T47D (cell line): ENCODE measurements around the gene RAD54L.
A peak's percentile ranks its signal among the peaks of the same experiment; 100 is the strongest.

Source experiments
- DNase-seq, 2 experiments: peaks; one replicate each; pipeline versions ENCODE4 v3.0.0 to v3.0.0-alpha.2; 2011 to 2012; ENCODE audit warnings: low read depth in 1 of 2, low spot score in 1 of 2
- JUND ChIP-seq: IDR thresholded peaks from 2 replicates; pipeline ENCODE4 v1.6.1; 2012; ENCODE audit warnings: low read depth
- in situ Hi-C: cut with HindIII; loops from 2 replicates; pipeline ENCODE4 v1.10.0; 2016; ENCODE audit warnings: low sequenced_read_pairs, low pct_unique_long_range_greater_than_20kb

Gene RAD54L

DNA sequence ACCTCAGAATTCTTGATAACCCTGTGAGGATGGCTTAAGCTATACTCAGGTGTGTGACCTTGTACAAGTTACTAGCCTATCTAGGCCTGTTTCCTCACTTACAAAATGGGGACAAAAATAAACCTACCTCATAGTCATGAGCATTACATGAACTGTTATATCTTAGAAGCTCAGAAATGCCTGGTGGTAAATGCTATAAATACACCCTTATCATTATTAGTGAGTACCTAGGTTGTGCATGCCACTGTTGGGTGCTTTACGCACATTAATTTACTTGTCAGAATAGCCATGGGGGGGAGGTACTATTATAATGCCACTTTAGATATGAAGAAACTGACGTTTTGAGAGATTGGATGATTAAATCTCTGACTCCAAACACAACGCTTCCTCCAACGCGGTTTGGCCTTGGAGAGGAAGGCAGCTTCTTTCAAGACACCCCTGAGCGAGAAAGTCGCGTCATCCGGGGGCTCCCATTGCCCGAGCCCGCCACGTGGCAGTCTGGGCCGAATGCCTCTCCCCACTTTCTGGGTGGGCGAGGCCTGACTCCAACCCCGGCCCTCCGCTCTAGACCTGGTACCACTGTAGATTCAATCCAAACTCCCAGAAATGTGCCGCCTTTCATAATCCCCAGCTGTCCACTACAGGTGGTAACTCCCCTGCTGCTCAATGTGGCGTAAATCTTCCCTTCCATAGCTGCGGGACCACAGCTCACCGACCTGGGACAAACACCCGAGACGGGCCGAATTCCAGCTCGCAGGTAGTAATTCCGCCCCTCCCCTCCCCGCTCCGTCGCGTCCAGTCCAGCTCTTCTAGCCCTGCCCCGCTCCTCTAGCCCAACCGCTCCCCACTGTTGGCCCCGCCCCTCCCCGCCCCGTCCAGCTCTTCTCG is 771 bp upstream of the RAD54L start:
- TF ChIP-seq JUND, result no peak
- in situ Hi-C loops, result no loop called here
- DNase-seq, result no peak

DNA sequence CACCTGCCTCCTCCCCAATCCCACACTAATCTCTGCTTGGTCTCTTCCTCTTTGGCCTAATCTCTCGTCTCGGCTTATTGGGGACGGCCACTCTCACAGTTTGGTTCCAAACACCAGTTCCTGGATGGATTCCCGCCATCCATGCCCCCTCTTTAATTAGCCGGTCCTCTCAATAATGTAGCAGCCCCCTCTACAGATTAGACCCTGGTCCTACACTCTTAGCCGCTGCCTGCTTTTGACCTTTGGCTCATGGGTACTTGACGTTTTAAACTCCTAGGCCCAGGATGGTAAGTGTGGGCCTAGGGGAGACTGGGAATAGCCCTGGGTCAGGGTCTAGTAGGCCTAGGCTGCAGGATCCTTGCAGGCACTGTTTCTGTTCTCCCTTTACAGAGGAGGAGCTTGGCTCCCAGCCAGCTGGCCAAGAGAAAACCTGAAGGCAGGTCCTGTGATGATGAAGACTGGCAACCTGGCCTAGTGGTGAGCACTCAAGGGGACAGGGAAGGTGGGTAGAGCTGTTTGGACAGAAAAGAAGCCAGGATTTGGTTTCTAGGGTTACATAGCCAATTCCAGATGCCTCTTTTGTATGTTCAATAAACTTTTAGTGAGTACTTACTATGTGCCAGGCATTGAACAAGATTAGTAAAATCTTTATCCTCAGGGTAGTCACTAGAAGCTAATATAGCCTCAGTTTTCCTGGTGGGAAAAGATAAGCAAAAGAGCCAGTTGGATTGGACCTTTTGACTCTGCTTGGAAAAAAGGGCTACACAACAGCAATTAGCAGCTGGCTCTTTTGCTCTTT is 758 bp downstream of the RAD54L start:
- DNase-seq, result peak in 1 of 2 experiments; percentile 75
- no peak for TF ChIP-seq JUND
- in situ Hi-C loops, result no loop called here

DNA sequence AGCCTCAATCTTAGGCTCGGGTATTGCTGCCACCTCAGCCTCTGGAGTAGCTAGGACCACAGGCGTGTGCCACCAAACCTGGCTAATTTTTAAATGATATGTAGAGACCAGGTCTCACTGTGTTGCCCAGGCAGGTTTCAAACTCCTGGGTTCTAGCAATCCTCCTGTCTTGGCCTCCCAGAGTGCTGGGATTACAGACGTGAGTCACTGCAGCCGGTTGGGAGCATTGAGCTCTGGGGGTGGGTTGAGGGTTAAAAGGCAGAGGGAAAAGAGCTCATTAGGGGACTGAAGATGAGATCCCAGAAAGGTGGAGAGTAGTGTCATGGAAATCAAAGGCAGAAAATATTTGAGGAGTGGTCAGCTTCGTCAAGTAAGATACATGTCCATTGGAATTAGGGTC is 7.1 kb downstream of the RAD54L start:
- in situ Hi-C loops, result no loop called here
- no peak for DNase-seq

DNA sequence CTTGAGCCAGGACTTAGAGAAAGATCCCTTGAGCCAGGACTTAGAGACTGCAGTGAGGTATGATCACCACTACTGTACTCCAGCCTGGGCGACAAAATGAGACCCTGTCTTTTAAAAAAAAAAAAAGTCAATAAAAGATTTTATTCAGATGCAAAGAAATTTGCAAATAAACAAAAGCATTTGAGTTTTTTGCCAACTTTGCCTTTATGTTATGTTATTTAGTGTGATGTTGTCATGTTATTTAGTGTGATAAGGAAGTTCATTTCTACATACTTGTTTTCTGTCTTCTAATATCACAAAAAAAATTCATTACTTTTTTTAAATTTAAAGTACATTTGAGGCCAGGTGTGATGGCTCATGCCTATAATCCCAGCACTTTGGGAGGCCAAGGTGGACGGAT is 9.0 kb downstream of the RAD54L start:
- in situ Hi-C loops, result no loop called here
- no peak for TF ChIP-seq JUND

More for the DNA sequence above, 7.1 kb downstream of the RAD54L start:
- no peak for TF ChIP-seq JUND

DNA sequence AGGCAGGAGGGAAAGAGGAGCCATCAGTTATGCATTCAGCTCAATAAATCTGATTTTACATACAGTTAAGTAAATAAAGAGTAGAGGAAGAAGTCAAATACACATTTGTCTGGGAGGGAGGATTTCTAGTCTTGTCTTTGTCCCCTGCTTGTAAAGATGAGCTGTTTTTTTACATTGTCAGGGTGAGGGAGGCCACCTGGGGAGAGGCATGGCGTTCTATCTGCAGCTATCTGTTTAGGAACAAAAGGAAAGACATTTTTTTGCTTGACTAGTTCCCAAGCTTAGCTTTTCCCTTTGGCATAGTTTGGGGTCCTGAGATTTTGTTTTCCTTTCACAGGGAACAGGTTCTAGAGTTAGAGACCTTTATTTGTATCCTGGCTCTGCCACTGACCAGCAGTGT is 14.9 kb downstream of the RAD54L start:
- DNase-seq, result no peak
- in situ Hi-C loops, result no loop called here
- no peak for TF ChIP-seq JUND

More for the DNA sequence above, 9.0 kb downstream of the RAD54L start:
- no peak for DNase-seq

DNA sequence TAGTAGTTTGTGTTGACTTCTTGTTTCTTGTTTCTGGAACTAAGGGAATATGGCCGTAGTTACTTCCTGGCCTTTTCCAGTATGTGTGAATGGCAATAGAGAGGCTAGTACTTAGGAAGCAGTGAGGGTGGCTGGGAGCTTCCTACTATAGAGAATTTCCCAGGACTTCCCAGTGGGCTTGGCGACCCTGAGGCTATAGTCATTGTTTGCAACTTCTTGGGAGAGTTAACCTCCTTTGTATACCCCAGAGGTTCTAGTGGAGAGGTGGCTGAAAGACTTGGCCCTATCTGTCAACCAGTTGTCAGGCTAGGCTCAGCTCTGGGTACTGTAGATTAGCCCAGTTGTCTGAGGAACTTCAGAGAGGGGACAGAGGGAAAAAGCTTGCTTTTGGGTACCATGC is 15.6 kb downstream of the RAD54L start:
- DNase-seq, result no peak
- TF ChIP-seq JUND, result no peak
- in situ Hi-C loops, result no loop called here

DNA sequence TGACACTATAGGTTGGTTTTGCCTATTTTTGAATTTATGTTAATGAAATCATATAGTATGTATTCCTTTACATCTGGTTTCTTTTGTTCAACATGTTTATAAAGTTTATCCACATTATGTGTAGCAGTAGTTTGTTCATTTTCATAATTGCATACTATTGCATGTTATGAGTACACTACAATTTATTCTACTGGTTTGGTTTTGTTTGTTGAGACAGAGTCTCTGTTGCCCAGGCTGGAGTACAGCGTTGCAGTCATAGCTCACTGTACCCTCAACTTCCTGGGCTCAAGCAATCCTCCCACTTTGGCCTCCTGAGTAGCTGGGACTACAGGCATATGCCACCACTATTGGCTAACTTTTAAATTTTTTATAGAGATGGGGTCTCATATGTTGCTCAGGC is 21.0 kb downstream of the RAD54L start:
- TF ChIP-seq JUND, result no peak
- no peak for DNase-seq
- in situ Hi-C loops, result no loop called here

DNA sequence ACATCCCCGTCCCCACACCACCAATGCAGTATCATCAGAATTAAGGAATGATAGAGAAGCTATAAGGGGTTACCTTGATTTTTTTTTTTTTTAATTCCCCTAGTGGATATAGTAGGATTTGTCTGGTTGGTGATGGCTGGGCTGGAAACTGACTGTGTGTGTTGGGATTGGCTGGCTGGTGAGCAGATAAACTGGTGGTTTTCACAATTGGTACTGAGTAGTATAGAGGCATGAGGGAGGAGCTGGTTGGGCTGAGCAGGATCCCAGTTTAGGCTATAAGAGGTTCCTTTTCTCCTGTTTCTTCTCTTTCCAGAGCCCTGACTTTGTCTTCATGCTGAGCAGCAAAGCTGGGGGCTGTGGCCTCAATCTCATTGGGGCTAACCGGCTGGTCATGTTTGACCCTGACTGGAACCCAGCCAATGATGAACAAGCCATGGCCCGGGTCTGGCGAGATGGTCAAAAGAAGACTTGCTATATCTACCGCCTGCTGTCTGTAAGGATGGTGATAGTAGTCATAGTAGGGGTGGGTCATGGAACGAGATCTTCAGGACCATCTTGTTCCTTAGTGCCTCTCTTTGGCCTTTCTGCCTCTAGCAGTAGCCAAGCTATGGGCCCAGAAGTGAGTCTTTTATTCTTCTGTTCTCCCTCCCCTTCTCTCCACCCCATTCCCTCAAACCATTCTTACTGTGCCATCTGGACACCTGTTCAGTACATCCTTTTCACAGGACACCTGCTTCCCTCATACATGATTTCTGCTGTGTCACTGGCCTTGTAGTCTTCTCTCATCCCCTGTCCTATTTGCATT is 26.9 kb downstream of the RAD54L start:
- TF ChIP-seq JUND, result no peak
- in situ Hi-C loops, result no loop called here
- no peak for DNase-seq

DNA sequence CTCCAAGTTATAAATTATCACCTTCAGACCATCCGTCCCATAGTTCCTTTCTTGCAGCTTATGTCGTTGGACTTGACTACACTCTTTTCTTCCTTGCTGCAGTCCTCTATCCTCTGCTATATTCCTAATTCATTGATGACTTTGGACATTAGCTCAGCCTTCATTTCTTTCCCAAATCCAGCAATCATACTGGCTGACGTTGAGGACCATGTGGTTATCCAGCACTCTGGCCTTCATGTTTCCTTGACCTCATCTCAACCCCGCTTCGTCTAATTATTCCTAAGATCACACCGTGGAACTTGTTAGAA is 27.4 kb downstream of the RAD54L start:
- TF ChIP-seq JUND, result no peak
- DNase-seq, result no peak
- in situ Hi-C loops, result no loop called here

DNA sequence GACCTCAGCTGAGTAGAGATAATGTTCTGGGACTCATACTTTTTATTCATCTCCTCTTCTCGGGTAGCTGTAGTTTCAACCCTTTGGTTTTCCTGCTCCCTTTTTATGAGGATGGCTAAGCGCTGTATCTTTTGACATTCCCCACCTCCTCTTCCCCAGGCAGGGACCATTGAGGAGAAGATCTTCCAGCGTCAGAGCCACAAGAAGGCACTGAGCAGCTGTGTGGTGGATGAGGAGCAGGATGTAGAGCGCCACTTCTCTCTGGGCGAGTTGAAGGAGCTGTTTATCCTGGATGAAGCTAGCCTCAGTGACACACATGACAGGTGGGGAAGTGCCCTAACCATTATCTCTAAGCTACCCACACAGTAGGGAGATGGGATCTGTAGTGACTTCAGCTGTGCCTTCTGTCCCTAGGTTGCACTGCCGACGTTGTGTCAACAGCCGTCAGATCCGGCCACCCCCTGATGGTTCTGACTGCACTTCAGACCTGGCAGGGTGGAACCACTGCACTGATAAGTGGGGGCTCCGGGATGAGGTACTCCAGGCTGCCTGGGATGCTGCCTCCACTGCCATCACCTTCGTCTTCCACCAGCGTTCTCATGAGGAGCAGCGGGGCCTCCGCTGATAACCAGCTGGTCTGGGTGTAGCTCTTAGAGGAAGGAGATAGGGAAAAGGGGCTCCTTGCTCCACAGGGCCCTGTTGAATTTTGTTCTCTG is 30.3 kb downstream of the RAD54L start:
- no peak for TF ChIP-seq JUND
- in situ Hi-C loops, result no loop called here
- DNase-seq, result no peak

DNA sequence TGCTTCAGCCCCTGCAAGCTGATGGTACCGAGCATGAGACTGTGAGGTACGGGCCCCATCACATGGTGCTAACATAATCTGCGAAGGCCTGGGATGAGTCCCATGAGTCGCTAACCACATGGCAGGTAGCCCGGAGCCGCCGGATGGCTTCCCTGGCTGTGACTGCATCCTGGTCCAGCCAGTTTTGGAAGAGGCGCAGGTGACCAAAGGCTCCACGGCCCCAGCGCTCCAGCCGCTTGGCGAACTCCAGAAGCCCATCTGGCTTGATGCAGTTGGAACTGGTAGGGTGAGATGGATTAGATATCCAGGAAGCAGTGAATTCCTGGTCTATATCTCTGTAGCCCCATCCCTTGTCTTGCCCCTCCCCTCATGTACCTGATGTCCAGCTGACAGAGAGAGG is 31.2 kb downstream of the RAD54L start:
- in situ Hi-C loops, result no loop called here
- no peak for TF ChIP-seq JUND
- no peak for DNase-seq

DNA sequence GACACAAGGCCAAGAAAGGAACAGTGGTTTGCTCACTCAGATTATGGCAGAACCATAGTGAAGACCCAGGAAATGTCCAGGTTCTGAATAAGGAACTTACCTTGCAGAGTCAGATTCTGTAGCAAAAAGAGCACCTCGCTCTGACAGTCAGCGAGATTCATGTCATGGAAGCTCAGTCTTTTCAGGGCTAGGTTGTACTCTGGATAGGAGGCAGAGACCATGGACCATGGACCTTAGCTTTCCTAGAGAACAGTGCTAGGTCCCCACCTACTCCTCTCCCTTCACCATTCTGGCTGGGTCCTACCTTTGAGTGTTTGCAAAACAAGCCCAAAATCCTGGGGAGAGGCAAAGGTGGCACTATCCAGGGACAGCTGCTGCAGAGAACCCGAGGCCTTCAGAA is 32.5 kb downstream of the RAD54L start:
- TF ChIP-seq JUND, result no peak
- in situ Hi-C loops, result no loop called here

DNA sequence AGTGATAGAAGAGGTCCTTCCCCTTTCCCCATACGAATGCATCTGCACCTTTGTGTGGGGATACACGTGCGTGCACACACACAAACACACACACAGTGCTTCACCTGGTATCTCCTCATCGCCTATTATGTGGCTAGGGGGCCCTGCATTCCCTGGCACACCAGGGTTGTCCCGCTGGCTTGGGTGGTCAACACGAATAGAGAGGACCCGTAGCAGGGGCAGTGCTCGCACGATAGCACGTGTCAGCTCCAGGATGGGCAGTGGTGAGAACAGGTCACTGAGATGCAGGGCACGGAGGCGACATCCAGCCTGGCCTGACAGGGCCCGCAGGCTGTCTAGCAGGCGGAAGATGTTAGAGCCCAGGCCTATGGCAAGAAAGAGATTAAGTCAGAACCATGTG is 33.5 kb downstream of the RAD54L start:
- no peak for TF ChIP-seq JUND
- DNase-seq, result no peak
- in situ Hi-C loops, result no loop called here

More for the DNA sequence above, 32.5 kb downstream of the RAD54L start:
- no peak for DNase-seq
